Suprapubic skin (tissue), 4 donors: Measurements from ENCODE around the gene NSD1. TPM values are rescaled to one million over a fixed set of nuclear protein-coding genes. Genes with fewer than 3 reads are reported as not detected.
"Not testable (repeated sequence)": the region's sequence is repeated elsewhere in the genome, so short reads cannot be mapped to it uniquely, and the experiment has no call there.

Experiments
- DNase-seq, 2 donors: peaks; one replicate each; pipeline ENCODE4 v3.0.0-alpha.2; 2019; ENCODE audit warnings: low spot score in 2 of 2
- H3K27ac ChIP-seq: fragments of 200-600 bp; sonication (generic); one replicate; pipeline ENCODE4 v1.5.1; 2019
- H3K27me3 ChIP-seq: fragments of 200-600 bp; sonication (generic); one replicate; pipeline ENCODE4 v1.5.1; 2019
- H3K36me3 ChIP-seq: fragments of 200-600 bp; sonication (generic); one replicate; pipeline ENCODE4 v1.5.1; 2019
- H3K4me1 ChIP-seq: fragments of 200-600 bp; sonication (generic); one replicate; pipeline ENCODE4 v1.5.1; 2019
- H3K4me3 ChIP-seq: fragments of 200-600 bp; sonication (generic); one replicate; pipeline ENCODE4 v1.5.1; 2019; ENCODE audit warnings: mild to moderate bottlenecking
- H3K9me3 ChIP-seq: fragments of 200-600 bp; sonication (generic); one replicate; pipeline ENCODE4 v1.5.1; 2019
- CTCF ChIP-seq, 2 donors: fragments of 200-600 bp in 1 of 2; fragments of 450-650 bp in 1 of 2; sonication (generic) in 1 of 2; IDR thresholded peaks; one replicate each; pipeline ENCODE4 v1.5.1; 2016 to 2019; ENCODE audit warnings: antibody characterized with exemption in 2 of 2, mild to moderate bottlenecking in 1 of 2, moderate library complexity in 1 of 2
- EP300 ChIP-seq: sonication (generic); formaldehyde crosslinking; IDR thresholded peaks from one replicate; pipeline ENCODE4 v1.6.1; 2017; ENCODE audit warnings: antibody characterized with exemption
- POLR2A ChIP-seq, 2 donors: fragments of 450-650 bp; IDR thresholded peaks; one replicate each; pipeline ENCODE4 v1.6.1; 2017; ENCODE audit warnings: antibody characterized with exemption in 2 of 2, mild to moderate bottlenecking in 2 of 2, moderate library complexity in 2 of 2
- POLR2AphosphoS5 ChIP-seq, 3 donors: sonication (generic); formaldehyde crosslinking; IDR thresholded peaks; one replicate each; pipeline ENCODE4 v1.6.1; 2017; ENCODE audit warnings: antibody characterized with exemption in 3 of 3
- WGBS: methylation state at CpG from one replicate; pipeline ENCODE4 v1.1.5; 2018; 5-methylcytosine and 5-hydroxymethylcytosine counted together
- total RNA-seq, 4 donors: library from RNA; depleted of rRNA; stranded (reverse); fragments of >200 nt; gene quantifications; one replicate each; pipeline ENCODE4 v1.1.0, GENCODE V29; 2016

The NSD1 gene
- total RNA-seq, 4 donors from 2014 or later = 36.0 to 67.9 (median 51.3) TPM

DNA sequence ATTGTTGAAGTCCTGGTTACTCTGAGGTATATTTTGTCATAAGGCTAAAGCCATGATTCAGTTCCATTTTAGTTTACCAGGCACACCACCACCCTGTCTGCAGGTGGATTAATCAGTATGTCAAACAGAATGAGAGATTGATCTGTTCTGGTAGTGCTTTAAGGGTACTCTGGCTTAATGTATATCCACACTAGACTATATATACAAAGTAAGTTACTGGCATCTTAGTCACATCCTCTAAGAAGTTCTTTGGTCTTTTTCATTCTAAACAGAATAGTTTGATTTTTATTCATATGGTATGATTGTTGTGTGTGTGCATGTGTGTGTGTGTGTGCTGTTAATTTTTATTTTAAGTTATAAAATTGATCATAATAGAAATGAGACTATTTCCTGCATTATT lies 108.2 kb downstream of the NSD1 start:
- TF ChIP-seq CTCF (IDR thresholded peaks at IDR 0.05) = no peak
- no peak for TF ChIP-seq EP300
- no peak for TF ChIP-seq POLR2A (IDR thresholded peaks at IDR 0.05)
- TF ChIP-seq POLR2AphosphoS5 (IDR thresholded peaks at IDR 0.05) = no peak
- Histone ChIP-seq H3K4me3 (no peak overlapping the region), H3K36me3 (peaks cover 75% of the 10 kb centered on the region), H3K27me3 (no peaks in the 10 kb centered on the region), H3K4me1 (no peaks in the 10 kb centered on the region), H3K9me3 (no peaks in the 10 kb centered on the region), H3K27ac (no peak overlapping the region)
- DNase-seq = no peak

DNA sequence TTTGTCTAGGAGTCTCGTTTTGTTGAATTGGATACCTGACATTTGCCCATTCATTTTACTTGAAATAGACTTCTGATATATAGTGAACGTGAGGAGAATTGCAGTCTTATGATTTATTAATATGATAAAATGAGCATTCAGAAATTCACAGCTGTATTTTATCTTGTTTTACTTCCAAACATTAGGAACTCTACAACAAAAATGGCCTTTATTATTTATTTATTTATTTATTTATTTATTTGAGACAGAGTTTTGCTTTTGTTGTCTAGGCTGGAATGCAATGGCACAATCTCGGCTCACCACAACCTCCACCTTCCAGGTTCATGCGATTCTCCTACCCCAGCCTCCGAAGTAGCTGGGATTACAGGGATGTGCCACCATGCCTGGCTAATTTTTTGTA lies 108.7 kb downstream of the NSD1 start:
- Histone ChIP-seq H3K4me1 (no peaks in the 10 kb centered on the region), H3K36me3 (peaks cover 77% of the 10 kb centered on the region), H3K4me3 (no peak overlapping the region), H3K27me3 (no peaks in the 10 kb centered on the region), H3K9me3 (no peaks in the 10 kb centered on the region), H3K27ac (no peak overlapping the region)
- 94% methylated on average over 5 of the region's 5 CpGs for WGBS
- TF ChIP-seq POLR2AphosphoS5 (IDR thresholded peaks at IDR 0.05) (no peak), POLR2A (IDR thresholded peaks at IDR 0.05) (no peak), CTCF (IDR thresholded peaks at IDR 0.05) (no peak), EP300 (no peak)
- DNase-seq = no peak

DNA sequence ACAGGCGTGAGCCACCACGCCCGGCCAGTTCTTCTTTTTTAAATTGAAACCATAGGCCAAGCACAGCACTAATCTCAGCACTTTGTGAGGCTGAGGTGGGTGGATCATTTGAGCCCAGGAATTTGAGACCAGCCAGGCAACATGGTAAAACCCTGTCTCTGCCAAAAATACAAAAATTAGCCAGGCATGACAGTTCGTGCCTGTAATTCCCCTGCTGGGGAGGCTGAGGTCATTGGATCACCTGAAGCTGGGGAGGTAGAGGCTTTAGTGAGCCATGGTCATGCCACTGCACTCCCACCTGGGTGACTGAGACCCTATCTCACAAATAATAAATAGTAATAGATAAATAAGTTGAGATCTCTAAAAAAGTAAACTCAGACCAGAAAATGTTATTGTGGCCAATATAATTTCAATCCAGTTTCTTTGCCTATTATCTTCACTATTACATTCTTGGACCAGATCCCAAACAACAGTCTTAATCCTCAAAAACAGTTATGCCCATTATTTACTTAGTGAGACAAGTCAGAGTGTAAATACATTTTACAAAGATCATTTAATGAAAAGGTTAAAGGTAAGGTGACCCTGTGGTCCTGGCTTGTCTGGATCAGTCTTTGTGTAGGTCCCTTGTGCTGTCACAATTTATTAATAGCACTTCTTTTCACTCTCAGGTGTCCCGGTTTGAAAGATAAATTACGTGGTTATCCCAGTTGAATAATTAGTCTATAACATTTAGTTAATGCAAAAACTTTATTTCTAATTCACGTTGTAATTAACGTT lies 116.4 kb downstream of the NSD1 start:
- H3K4me3 ChIP-seq = no peak overlapping the region
- DNase-seq = no peak
- H3K27ac ChIP-seq = no peak overlapping the region
- H3K36me3 ChIP-seq = peaks cover 88% of the 10 kb centered on the region
- no peaks in the 10 kb centered on the region for H3K27me3 ChIP-seq
- H3K4me1 ChIP-seq = no peaks in the 10 kb centered on the region
- H3K9me3 ChIP-seq = no peaks in the 10 kb centered on the region
- no peak for TF ChIP-seq POLR2AphosphoS5 (IDR thresholded peaks at IDR 0.05)
- no peak for TF ChIP-seq CTCF (IDR thresholded peaks at IDR 0.05)
- no peak for TF ChIP-seq POLR2A (IDR thresholded peaks at IDR 0.05)
- TF ChIP-seq EP300 = no peak
- WGBS = 84% methylated on average over 8 of the region's 8 CpGs

DNA sequence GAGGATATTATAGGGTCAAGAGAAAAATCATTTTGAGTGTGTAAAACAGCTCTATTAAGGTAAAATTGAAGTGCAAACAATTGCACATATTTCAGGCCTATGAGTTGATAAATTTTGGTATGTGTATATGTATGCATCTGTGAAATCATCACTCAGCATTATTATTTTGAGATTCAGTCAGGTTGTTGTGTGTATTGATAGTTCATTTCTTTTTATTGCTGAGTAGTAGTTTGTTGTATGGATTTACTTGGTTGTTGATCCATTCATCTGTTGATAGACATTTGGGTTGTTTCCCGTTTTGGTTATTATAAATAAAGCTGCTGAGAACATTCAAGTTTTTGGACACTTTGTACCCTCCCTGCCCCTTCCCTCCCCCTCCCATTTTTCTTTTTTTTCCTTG lies 119.7 kb downstream of the NSD1 start:
- peaks cover 84% of the 10 kb centered on the region for H3K36me3 ChIP-seq
- H3K27ac ChIP-seq = no peak overlapping the region
- H3K4me3 ChIP-seq = no peak overlapping the region
- no peaks in the 10 kb centered on the region for H3K9me3 ChIP-seq
- DNase-seq = no peak
- H3K4me1 ChIP-seq = no peaks in the 10 kb centered on the region
- no peaks in the 10 kb centered on the region for H3K27me3 ChIP-seq
- WGBS = 77% methylated on average over 1 of the region's 1 CpG
- TF ChIP-seq EP300 (no peak), POLR2AphosphoS5 (IDR thresholded peaks at IDR 0.05) (no peak), CTCF (IDR thresholded peaks at IDR 0.05) (no peak), POLR2A (IDR thresholded peaks at IDR 0.05) (no peak)

- WGBS = 47% methylated on average over 5 of the region's 5 CpGs
- DNase-seq = no peak
- peaks cover 84% of the 10 kb centered on the region for H3K36me3 ChIP-seq
Measured at GRCh38 chr5:177256296-177256695, 122.7 kb downstream of the NSD1 start.

DNA sequence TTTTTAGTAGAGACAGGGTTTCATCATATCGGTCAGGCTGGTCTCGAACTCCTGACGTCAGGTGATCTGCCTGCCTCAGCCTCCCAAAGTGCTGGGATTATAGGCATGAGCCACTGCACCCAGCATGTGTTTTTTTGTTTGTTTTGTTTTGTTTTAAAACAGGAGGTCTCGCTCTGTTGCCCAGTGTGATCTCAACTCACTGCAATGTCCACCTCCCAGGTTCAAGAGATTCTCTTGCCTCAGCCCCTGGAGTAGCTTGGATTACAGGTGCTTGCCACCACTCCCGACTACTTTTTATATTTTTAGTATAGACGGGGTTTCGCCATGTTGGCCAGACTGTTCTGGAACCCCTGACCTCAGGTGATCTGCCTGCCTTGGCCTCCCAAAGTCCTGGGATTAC lies 125.1 kb downstream of the NSD1 start:
- not testable (repeated sequence) for H3K4me3 ChIP-seq, H3K27me3 ChIP-seq, DNase-seq, H3K9me3 ChIP-seq, H3K27ac ChIP-seq, H3K4me1 ChIP-seq
- H3K36me3 ChIP-seq = peaks cover 88% of the 10 kb centered on the region
- WGBS = 92% methylated on average over 7 of the region's 7 CpGs

More at GRCh38 chr5:177256296-177256695, 122.7 kb downstream of the NSD1 start:
- Histone ChIP-seq H3K4me1 (no peaks in the 10 kb centered on the region), H3K27me3 (no peaks in the 10 kb centered on the region), H3K4me3 (no peak overlapping the region), H3K9me3 (no peaks in the 10 kb centered on the region), H3K27ac (no peak overlapping the region)
- TF ChIP-seq POLR2A (IDR thresholded peaks at IDR 0.05) = no peak
- TF ChIP-seq CTCF (IDR thresholded peaks at IDR 0.05) = no peak
- TF ChIP-seq POLR2AphosphoS5 (IDR thresholded peaks at IDR 0.05) = no peak
- no peak for TF ChIP-seq EP300
